ENCODE data around the gene GLB1L3.

DNA sequence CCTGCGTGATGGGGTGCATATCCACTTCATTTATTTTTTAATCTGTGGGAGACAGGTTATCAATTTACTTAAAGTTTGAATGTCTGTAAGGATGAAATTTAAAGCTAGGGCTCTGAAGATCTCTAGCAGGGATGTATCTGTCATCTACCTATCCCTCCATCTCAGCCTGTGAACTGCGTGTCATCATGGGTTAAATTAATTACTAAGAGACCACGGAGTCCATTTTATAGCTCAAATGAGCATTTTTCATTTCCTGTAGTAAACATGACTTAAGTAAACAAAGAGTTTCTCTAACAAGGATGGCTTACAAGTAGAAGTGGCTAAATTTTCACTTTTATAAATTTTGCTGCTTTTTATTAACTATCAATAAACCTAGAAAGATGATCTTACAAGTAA is 2.9 kb upstream of the GLB1L3 start:
- TF ChIP-seq, protein P1, sequence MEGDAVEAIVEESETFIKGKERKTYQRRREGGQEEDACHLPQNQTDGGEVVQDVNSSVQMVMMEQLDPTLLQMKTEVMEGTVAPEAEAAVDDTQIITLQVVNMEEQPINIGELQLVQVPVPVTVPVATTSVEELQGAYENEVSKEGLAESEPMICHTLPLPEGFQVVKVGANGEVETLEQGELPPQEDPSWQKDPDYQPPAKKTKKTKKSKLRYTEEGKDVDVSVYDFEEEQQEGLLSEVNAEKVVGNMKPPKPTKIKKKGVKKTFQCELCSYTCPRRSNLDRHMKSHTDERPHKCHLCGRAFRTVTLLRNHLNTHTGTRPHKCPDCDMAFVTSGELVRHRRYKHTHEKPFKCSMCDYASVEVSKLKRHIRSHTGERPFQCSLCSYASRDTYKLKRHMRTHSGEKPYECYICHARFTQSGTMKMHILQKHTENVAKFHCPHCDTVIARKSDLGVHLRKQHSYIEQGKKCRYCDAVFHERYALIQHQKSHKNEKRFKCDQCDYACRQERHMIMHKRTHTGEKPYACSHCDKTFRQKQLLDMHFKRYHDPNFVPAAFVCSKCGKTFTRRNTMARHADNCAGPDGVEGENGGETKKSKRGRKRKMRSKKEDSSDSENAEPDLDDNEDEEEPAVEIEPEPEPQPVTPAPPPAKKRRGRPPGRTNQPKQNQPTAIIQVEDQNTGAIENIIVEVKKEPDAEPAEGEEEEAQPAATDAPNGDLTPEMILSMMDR (IDR thresholded peaks at IDR 0.05) = no peak
- TF ChIP-seq POLR2A (IDR thresholded peaks at IDR 0.05) (no peak), POLR2AphosphoS5 (IDR thresholded peaks at IDR 0.05) (no peak)

Data from breast epithelium (tissue), 3 donors.